ENCODE measurements around the gene ULK1.

The ULK1 gene

DNA sequence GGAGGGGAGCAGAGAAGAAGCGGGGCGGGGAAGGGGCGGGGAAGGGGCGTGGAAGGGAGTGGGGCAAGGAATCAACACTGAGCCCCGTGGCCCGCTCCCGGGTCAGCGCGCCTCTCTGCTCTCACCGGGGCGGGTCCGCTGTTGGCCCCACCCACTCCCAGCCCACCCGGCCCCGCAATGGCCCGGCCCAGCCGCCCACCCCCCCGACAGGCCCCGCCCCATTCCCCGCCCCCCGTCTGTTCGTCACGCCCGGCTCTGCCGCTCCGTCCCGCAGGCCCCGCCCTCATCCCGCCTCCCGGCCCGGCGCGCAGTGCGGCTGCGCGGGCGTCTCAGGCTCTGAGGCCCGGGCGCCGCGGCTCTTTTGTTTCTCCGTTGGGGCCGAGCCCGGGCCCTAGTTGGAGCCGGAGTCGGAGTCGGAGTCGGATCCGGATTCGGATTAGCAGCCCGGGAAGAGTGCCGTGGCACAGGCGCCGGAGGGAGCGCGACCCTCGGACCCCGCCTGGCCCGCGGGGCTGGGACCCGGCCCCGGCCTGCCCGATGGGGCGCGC lies at the start of gene ULK1:
Gene ULK1, plus strand, starts transcription at position 310 of the 548 bp plus-strand sequence. CDS start 380 bp downstream, outside the sequence.
- peak; percentile 97 for DNase-seq (ENCODE audit: low spot score)

DNA sequence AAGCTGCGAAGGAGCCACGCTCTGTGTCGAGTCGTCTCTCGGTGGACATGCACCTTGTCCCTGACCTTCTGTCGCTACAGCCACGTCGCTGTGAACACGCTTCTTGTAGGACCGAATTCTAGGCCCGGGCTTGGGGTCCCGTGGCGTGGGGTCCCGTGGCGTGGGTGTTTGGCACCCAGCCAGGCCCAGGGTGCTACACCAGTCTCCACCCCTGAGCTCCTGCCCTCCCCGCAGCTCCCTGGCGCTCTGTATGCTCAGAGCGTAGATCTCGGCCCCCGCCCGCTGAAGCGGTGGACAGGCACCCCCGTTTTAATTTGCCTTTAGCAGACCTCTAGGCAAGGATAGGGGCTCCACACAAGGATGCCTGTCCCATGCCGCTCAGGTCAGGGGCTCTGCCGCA lies 49.8 kb upstream of the ULK1 start:
- DNase-seq (ENCODE audit: low spot score): no peak

DNA sequence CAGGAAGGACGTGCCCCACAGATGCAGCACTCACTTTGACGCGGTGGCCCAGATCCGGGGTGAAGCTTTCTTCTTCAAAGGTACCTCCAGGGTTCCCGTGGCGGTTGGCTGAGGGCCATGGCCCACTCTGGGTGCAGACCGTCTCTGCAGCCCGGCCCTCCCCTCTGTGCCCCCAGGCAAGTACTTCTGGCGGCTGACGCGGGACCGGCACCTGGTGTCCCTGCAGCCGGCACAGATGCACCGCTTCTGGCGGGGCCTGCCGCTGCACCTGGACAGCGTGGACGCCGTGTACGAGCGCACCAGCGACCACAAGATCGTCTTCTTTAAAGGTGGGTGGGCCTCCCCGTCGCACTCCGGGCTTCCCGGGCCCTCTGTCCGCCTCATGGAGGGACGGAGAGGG lies 49.3 kb upstream of the ULK1 start:
- no peak for DNase-seq (ENCODE audit: low spot score)

DNA sequence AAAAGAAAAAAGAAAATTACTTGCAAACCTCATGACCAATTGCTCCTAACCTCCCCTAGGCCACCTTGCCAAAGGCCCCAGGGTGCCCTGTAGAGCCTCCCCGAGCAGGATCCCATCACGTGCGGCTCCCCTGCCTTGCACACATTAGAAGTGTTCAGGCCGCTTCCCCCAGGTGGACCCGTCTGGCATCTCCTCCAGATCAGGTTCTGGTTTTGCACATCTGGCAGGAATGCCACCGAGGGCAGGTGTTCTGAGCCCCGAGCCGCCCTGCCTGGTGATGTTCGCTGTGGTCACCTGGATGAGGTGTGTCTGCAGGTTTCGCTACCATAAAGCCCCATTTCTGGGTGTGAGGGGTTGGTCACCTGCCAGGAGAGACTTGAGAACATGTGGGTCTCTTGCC lies 47.0 kb upstream of the ULK1 start:
- DNase-seq (ENCODE audit: low spot score): no peak

DNA sequence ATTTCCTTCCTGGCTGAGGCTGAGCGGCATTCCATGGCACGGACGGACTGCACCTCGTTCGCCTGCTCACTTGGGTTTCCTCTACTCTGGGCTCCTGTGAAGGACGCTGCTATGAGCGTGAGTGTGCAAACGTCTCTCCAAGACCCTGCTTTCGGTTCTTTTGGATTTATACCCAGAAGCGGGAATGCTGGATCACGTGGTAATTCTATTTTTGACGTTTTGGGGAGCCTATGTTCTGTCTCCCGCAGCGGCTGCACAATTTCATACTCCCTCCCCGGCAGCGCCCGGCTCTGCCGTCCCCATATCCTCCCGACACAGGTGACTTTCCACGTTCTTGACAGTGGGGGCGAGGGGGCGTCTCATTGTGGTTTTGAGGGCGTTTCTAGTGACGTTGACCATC lies 45.7 kb upstream of the ULK1 start:
- no peak for DNase-seq (ENCODE audit: low spot score)

DNA sequence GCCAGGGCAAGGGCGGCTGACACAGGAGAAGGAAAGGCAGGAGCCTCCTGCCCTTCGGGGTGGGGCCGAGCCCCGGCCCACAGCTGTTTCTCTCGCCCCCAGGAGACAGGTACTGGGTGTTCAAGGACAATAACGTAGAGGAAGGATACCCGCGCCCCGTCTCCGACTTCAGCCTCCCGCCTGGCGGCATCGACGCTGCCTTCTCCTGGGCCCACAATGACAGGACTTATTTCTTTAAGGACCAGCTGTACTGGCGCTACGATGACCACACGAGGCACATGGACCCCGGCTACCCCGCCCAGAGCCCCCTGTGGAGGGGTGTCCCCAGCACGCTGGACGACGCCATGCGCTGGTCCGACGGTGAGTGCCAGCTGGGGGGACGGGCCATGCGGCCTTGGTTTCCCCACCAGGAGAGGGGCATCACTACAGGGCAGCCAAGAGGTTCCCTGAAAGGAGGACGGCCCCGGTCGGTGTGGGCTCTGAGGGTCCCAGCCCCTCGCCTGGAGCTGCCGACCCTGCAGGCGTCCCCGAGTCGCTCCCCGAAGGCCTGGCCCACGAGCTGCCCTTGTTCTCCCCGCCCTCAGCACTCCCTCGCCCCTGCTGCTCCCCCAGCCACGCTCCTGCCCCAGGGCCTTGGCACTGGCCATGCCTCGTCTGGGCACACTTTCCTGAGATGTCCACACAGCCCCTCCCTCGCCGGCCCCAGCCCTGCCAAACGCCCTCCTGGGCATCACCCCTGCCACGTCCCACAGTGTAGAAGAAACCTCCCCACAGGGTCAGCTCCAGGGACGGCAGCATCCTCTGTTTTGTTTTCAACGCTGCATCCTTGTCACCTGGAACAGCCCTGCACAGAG lies 44.5 kb upstream of the ULK1 start:
- no peak for DNase-seq (ENCODE audit: low spot score)

DNA sequence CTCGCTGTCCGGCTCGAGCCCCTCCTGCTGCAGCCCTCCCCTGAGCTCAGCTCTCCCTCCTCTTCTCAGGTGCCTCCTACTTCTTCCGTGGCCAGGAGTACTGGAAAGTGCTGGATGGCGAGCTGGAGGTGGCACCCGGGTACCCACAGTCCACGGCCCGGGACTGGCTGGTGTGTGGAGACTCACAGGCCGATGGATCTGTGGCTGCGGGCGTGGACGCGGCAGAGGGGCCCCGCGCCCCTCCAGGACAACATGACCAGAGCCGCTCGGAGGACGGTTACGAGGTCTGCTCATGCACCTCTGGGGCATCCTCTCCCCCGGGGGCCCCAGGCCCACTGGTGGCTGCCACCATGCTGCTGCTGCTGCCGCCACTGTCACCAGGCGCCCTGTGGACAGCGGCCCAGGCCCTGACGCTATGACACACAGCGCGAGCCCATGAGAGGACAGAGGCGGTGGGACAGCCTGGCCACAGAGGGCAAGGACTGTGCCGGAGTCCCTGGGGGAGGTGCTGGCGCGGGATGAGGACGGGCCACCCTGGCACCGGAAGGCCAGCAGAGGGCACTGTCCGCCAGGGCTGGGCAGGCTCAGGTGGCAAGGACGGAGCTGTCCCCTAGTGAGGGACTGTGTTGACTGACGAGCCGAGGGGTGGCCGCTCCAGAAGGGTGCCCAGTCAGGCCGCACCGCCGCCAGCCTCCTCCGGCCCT lies 43.4 kb upstream of the ULK1 start:
- no peak for DNase-seq (ENCODE audit: low spot score)

DNA sequence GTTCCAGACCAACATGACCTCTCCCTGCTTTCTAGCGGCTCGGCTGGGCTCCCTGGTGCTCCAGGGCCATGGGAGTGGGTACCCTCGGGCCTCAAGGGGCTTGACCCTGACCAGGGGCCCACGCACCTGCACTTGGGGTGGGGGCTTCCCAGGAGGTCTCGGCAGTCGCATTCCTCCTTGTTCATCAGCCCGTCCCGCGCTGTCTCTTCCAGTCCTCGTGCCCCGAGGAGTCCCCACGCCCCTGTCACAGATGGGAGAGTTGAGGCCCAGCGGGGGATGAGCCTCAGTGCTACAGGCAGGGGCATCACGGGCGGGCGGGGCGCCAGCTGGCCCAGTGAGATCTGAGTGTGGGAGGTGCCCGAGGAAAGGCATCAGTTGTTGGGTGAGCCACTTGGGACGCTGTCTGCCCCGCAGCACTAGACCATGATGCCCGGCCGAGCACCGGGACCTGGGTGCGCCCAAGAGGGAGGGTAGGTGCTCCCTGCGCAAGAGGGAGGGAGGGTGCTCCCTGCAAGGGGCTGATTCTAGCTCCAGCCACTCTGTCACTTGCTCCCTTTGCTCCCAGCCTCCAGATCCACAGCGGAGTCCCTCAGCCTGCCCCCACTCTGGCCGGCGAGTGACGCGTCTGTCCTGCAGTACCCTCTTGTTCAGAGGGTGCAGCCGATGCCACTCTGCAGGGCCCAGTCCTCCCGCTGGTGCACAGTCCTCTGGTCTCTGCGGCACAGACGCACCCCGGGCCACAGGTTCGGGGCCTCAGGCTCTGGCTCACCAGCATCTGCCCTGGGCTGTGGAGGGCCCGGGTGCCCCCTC lies 42.5 kb upstream of the ULK1 start:
- no peak for DNase-seq (ENCODE audit: low spot score)

DNA sequence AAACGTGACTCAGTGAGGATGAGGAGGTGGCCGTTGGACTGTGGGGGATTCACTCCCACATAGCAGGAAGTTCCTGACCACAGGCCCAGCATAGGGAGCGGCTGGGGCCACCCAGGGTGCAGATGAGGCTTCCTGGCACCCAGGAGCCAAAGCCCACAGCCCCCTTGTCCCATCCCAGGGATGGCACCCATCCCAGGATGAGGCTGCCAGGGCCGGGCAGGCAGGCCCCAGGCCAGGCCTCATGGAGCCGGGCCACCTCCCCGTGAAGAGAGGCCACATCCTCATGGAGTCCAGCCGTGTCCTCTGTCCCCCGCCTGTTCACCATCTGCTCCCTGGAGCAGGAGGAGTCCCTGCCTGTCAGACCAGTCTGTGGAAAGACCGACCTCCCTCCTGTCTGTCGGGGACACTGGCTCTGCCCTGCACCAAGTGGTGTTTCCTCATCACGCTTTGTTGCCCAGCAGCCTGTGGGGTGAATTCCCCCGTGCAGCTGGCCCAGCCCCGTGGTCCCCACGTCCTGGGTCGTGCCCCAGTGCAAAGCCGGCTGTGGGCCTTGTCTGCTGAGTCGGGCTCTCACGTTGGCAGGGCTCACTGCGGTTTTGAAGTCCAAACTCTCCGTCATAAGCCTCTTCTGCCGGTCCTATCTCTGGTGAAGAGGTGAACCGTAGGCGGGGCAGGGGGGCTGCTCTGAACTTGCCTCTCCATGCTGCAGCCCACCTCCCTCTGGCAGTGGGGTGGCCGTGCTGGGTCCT lies 41.7 kb upstream of the ULK1 start:
- no peak for DNase-seq (ENCODE audit: low spot score)

DNA sequence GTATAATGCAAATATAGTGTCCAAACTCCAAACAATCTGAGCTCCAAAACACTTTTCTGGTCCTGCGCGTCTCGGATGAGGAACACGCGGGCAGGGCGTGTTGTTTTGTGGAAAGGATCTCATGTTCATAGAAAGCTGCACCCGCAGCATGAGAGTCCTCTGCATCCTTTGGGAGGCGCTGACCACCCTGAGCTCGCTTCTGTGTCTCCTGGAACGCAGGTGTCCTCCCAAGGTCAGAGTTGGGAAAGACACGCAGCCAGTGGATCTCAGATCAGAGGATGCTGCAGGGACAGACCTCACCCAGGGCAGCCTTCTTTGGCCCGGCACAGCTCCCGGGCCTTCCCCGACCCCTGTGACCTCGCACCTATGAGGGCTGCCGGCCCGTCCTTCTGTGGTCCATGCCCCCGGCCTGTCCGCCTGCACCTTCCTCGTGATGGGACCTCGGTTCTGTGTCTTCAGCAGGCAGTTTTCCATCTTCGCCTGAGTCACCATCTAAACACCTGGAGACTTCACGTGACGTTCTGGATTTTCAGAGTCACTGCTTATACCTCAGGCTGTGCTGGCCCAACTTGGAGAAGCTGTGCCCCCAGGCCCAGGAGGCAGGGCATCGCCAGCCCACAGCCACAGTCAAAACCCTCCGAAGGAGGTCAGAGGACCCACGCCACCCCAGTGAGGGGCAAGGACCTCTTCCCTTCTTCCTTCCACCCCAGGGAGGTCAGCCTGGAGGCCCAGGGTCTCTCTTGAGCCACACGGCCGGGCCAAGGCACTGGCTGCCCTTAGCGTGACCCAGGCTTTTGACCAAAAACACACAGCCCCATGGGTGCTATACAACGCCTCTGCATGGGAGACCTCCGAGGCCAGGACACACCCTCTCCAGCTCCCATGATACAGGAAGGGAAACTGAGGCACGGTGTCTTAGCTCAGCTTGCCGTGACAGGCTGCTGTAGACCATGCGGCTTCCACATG lies 40.3 kb upstream of the ULK1 start:
- no peak for DNase-seq (ENCODE audit: low spot score)

DNA sequence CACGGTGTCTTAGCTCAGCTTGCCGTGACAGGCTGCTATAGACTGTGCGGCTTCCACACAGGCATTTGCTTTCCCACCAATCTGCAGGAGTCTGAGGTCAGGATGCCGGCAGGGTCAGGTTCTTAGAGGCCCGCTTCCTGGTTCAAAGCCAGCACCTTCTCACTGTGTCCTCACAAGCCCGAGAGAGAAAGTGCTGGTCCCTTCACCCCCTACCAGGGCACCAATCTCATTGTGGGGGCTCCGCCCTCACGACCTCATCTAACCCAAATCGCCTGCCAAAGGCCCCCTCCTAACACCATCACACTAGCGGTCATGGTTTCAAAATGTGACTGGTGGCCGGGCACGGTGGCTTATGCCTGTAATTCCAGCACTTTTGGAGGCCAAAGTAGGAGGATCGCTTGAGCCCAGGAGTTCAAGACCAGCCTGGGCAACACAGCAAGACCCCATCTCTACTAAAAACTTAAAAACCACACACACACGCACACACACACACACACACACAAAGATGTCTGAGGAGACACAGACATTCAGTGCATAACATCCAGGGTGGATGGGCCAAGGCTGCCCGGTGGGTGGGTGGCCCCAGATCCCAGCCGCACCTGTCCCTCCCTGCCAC lies 39.5 kb upstream of the ULK1 start:
- DNase-seq (ENCODE audit: low spot score): no peak

DNA sequence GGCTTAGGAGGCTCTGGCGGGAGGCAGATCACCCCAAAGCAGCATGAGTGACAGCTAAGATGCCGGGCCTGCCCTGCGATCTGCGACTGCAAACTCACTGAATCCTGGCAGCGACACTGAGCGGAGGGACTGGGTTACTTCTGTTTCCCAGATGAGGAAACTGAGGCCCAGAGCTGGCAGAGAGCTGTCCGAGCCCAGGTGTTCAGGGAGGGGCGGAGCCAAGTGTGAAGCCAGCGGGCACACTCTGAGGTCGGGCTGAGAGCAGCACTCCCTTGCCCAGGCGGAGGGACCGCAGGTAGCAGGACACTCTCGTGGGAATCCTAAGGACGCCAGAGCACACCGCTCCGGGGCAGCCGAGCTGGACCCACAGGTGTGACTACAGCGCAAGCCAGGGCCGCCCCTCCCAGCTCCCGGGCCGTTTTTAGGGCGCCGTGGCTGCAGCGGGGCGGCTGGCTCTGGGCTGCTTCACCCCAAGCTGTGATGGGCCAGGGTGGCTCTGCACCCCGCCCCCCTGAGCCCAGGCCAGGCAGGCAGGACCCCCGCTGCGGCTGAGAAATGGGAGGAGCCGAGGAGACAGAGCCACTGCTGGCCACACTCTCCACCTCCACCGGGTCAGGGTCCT lies 38.8 kb upstream of the ULK1 start:
- no peak for DNase-seq (ENCODE audit: low spot score)

DNA sequence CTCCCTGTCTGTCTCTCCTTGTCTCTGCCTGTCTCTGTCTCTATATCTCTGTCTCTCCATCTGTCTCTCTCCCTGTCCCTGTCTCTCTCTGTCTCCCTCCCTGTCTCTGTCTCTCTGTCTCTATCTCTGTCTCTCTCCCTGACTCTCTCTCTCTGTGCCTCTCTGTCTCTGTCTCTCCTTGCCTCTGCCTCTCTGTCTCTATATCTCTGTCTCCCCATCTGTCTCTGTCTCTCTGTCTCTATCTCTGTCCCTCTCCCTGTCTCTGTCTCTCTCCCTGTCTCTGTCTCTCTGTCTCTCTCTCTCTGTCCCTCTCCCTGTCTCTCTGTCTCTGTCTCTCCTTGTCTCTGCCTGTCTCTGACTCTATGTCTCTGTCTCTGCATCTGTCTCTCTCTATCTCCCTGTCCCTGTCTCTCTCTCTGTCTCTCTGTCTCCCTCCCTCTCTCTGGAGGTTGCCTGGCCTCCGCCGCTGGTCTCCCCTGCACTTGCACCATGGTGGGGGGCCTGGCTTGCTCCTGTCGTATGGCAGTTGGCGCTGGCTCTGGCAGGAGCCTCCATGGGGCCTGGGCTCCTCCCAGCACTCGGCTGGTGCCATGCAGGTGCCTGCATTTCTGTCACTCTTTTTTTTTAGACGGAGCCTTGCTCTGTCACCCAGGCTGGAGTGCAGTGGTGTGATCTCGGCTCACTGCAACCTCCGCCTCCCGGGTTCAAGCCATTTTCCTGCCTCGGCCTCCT lies 37.9 kb upstream of the ULK1 start:
- DNase-seq (ENCODE audit: low spot score): no peak

DNA sequence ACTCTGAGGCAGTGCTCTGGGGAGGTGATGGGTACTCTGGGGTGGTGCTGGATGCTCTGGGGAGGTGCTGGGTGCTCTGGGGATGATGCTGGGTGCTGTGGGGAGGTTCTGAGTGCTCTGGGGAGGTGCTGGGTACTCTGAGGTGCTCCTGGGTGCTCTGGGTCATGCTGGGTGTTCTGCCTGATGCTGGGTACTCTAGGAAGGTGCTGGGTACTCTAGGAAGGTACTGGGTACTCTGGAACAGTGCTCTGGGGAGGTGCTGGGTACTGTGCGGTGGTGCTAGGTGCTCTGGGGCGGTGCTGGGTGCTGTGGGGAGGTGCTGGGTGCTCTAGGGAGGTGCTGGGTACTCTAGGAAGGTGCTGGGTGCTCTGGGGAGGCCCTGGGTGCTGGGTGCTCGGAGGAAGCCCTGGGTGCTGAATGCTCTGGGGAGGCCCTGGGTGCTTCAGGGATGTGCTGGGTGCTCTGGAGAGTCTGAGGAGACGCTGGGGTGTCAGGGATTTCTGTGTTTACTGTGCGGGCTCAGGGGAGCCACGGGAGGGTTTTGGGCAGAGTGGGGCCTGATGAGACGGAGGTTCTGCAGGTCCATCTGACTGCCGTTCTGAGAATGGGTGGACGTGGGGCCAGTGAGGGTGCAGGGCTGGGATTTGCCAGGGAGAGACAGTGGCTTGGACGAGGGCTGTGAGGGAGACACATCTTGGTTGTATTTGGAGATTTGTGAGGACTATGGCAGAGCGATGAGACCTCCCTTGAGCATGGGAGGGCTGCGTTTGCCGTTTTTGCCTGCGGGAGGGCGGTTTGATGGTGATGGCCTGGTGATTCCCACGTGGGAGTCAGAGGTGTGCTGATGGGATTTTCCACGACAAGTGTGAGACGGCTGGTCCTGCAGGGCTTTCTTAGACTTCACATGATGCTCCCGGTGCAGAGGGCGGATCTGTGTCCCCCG lies 36.2 kb upstream of the ULK1 start:
- DNase-seq (ENCODE audit: low spot score): no peak

DNA sequence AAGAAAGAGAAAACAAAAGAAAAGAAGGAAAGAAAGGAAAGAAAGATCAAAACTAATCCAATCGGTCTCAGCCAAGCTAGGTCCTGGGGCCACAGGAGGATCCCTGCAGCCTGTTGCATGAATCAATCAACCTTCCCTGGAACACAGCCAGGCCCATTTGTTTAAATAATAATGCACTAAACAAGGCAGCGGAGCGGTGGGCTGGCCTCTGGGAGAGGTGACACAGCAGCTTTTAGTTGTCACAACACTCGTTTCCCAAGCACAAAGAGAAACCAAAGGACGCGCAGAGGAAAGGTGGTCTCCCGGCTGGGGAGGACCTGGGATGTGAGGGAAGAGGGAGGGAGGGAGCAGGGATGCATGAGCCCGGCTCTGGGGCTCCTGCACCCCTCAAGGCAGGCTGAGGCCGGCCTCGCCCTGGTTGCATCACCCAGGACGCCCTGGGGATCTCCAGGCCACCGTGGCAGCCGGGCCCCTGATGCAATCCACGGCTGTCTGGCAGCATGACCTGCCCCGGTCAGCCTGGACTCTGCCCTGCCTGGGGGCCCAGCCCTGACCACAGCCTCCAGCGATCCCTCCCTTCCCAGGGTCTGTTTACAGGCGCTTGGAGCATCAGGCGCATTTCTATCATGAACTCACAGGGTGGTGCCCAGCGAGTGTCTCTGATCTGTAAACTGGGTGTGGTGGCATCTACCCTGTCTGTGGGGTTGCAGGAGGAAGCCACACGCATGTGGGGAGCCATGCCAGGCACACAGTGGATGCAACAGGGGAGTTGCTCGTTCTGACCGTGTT lies 33.8 kb upstream of the ULK1 start:
- DNase-seq (ENCODE audit: low spot score): peak; percentile 91

DNA sequence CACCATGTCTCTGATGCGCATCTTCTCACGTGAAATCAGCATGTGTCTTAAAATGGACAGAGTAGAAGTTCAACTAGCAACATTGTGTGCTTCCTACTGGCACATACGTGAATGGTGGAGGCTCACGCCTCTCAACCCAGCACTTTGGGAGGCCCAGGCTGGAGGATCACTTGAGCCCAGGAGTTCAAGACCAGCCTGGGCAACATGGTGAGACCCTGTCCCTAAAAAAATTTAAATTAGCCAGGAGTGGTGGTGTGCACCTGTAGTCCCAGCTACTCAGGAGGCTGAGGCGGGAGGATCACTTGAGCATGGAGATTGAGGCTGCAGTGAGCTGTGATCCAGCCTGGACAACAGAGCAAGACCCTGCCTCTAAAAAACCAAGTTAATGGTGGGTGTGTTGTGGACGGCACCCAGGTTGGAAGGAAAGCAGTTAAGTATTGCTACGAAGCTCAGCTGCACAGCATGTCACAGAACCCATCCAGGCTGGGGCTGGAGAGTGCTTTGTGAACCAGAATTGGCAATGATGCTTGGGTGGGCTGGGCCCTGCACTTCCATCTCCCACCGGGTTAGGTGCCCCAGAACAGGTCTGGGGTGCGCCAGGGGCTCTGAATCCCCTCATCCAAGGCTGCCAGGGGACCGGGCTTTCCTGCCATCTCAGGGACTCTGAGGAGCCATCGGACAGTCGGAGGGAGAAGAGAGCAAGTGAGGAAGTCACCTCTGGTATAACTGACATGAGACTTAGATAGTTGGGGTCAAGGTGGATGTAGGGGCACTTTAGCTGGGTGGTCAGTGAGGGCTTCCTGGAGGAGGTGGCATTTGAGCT lies 33.0 kb upstream of the ULK1 start:
- no peak for DNase-seq (ENCODE audit: low spot score)

Data from HuH-7.5 (cell line).